ENCODE data around the gene HSD3B1.

The HSD3B1 gene

GRCh38 chr1:119506941-119507340, at the start of gene HSD3B1:
TSS of gene HSD3B1 (plus strand) at chr1:119507210. CDS start at chr1:119507477, 267 bp downstream.
- no peaks in the 10 kb centered on the region for H3K79me2 ChIP-seq (ENCODE audit: insufficient read depth, low read length)
- H3K9me2 ChIP-seq (ENCODE audit: low read depth, low read length): no peaks in the 10 kb centered on the region
- TF ChIP-seq EZH2 (IDR thresholded peaks at IDR 0.05; ENCODE audit: borderline replicate concordance, low read length): no peak
- TF ChIP-seq, protein P1, sequence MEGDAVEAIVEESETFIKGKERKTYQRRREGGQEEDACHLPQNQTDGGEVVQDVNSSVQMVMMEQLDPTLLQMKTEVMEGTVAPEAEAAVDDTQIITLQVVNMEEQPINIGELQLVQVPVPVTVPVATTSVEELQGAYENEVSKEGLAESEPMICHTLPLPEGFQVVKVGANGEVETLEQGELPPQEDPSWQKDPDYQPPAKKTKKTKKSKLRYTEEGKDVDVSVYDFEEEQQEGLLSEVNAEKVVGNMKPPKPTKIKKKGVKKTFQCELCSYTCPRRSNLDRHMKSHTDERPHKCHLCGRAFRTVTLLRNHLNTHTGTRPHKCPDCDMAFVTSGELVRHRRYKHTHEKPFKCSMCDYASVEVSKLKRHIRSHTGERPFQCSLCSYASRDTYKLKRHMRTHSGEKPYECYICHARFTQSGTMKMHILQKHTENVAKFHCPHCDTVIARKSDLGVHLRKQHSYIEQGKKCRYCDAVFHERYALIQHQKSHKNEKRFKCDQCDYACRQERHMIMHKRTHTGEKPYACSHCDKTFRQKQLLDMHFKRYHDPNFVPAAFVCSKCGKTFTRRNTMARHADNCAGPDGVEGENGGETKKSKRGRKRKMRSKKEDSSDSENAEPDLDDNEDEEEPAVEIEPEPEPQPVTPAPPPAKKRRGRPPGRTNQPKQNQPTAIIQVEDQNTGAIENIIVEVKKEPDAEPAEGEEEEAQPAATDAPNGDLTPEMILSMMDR (IDR thresholded peaks at IDR 0.05; ENCODE audit: low read length): no peak
- H3K27ac ChIP-seq (ENCODE audit: low read depth, low read length, poor library complexity, severe bottlenecking): no peak within 1 kb of the TSS
- H3K27me3 ChIP-seq (ENCODE audit: insufficient read depth, low read length): no peaks in the 10 kb centered on the region
- no peak within 1 kb of the TSS for H3K9ac ChIP-seq (ENCODE audit: low read length)
- no peaks in the 10 kb centered on the region for H3F3A ChIP-seq (ENCODE audit: insufficient read depth, low read length)
- no peaks in the 10 kb centered on the region for H3K9me3 ChIP-seq (ENCODE audit: low read length)
- no peaks in the 10 kb centered on the region for H3K36me3 ChIP-seq (ENCODE audit: insufficient read depth, low read length)
- no peak within 1 kb of the TSS for H3K4me3 ChIP-seq (ENCODE audit: low read depth, low read length, poor library complexity, severe bottlenecking)
- no peaks in the 10 kb centered on the region for H3K4me1 ChIP-seq (ENCODE audit: insufficient read depth, low read length, severe bottlenecking)
- no peak within 1 kb of the TSS for H2AFZ ChIP-seq (ENCODE audit: low read length)
- H3K4me2 ChIP-seq (ENCODE audit: low read length): no peak within 1 kb of the TSS
- no peaks in the 10 kb centered on the region for H4K20me1 ChIP-seq (ENCODE audit: insufficient read depth, low read length)

DNA sequence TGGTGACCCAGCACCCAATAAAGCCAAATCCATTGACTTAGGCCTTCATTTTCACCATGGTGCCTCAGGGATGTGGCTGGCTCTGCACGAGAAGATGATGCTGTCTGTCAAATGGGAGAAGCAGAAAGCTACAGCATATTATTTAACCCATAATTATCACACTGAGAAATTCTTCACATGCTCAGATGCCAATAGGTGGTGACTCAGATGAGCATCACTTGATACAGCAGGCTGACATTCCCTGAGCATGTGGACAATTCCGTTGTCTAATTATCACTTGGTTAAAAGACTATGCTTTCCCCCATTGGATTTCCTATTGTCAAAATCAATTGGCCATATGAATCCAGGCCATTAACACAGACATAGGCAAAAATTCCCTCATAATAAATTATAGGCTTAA, 44.0 kb upstream of the HSD3B1 start:
- no peak overlapping the region for H3K27ac ChIP-seq (ENCODE audit: low read depth, low read length, poor library complexity, severe bottlenecking)
- TF ChIP-seq EZH2 (IDR thresholded peaks at IDR 0.05; ENCODE audit: borderline replicate concordance, low read length): no peak
- TF ChIP-seq, protein P1 (IDR thresholded peaks at IDR 0.05; ENCODE audit: low read length): no peak
- no peaks in the 10 kb centered on the region for H4K20me1 ChIP-seq (ENCODE audit: insufficient read depth, low read length)
- no peaks in the 10 kb centered on the region for H3K9me3 ChIP-seq (ENCODE audit: low read length)
- no peaks in the 10 kb centered on the region for H3K36me3 ChIP-seq (ENCODE audit: insufficient read depth, low read length)
- no peaks in the 10 kb centered on the region for H3K27me3 ChIP-seq (ENCODE audit: insufficient read depth, low read length)
- no peak overlapping the region for H3K9ac ChIP-seq (ENCODE audit: low read length)
- no peak overlapping the region for H2AFZ ChIP-seq (ENCODE audit: low read length)
- no peaks in the 10 kb centered on the region for H3K4me1 ChIP-seq (ENCODE audit: insufficient read depth, low read length, severe bottlenecking)
- H3K79me2 ChIP-seq (ENCODE audit: insufficient read depth, low read length): no peaks in the 10 kb centered on the region
- no peak overlapping the region for H3K4me3 ChIP-seq (ENCODE audit: low read depth, low read length, poor library complexity, severe bottlenecking)
- no peak overlapping the region for H3K4me2 ChIP-seq (ENCODE audit: low read length)
- no peaks in the 10 kb centered on the region for H3K9me2 ChIP-seq (ENCODE audit: low read depth, low read length)
- H3F3A ChIP-seq (ENCODE audit: insufficient read depth, low read length): no peaks in the 10 kb centered on the region

DNA sequence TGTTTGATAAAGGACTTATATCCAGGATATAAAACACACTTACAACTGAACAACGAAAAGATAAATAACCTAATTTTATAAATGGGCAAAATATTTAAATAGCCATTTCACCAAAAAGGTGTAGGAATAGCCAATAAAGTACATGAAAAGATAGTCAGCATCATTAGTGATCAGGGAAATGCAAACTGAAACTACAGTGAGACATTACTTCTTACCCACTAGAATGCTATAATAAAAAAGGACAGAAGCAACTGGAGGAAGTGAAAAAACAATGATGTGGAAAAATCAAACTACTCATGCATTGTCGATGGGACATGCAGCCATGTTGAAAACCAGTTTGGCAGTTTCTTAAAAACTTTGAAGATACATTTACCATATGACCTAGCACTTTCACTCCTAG, 43.4 kb upstream of the HSD3B1 start:
- Histone ChIP-seq H3K27ac (ENCODE audit: low read depth, low read length, poor library complexity, severe bottlenecking) (no peak overlapping the region), H3K9ac (ENCODE audit: low read length) (no peak overlapping the region), H3K4me2 (ENCODE audit: low read length) (no peak overlapping the region), H3K4me1 (ENCODE audit: insufficient read depth, low read length, severe bottlenecking) (no peaks in the 10 kb centered on the region), H2AFZ (ENCODE audit: low read length) (no peak overlapping the region), H3F3A (ENCODE audit: insufficient read depth, low read length) (no peaks in the 10 kb centered on the region), H3K4me3 (ENCODE audit: low read depth, low read length, poor library complexity, severe bottlenecking) (no peak overlapping the region), H3K36me3 (ENCODE audit: insufficient read depth, low read length) (no peaks in the 10 kb centered on the region), H4K20me1 (ENCODE audit: insufficient read depth, low read length) (no peaks in the 10 kb centered on the region), H3K79me2 (ENCODE audit: insufficient read depth, low read length) (no peaks in the 10 kb centered on the region), H3K9me3 (ENCODE audit: low read length) (no peaks in the 10 kb centered on the region), H3K9me2 (ENCODE audit: low read depth, low read length) (no peaks in the 10 kb centered on the region), H3K27me3 (ENCODE audit: insufficient read depth, low read length) (no peaks in the 10 kb centered on the region)
- TF ChIP-seq, protein P1 (IDR thresholded peaks at IDR 0.05; ENCODE audit: low read length): no peak
- TF ChIP-seq EZH2 (IDR thresholded peaks at IDR 0.05; ENCODE audit: borderline replicate concordance, low read length): no peak

All from OCI-LY1 (cell line).